HepG2 (cell line): ENCODE results near the gene EFCAB8. TPM values are rescaled to one million over a fixed set of nuclear protein-coding genes. Genes with fewer than 3 reads are reported as not detected.
A peak's percentile ranks its signal among the peaks of the same experiment; 100 is the strongest.

ENCODE experiments used
- ATF7-NPFF ChIP-seq: sonication (generic); formaldehyde crosslinking; IDR thresholded peaks from 2 replicates; pipeline ENCODE4 v1.8.1; 2023; ENCODE audit warnings: mild to moderate bottlenecking, low read depth, missing genetic modification reagents, moderate library complexity
- CCDC6 ChIP-seq: sonication (generic); formaldehyde crosslinking; IDR thresholded peaks from 2 replicates; pipeline ENCODE4 v1.8.1; 2022; ENCODE audit warnings: mild to moderate bottlenecking, missing genetic modification reagents, moderate library complexity
- CTCF ChIP-seq: sonication (generic); formaldehyde crosslinking; IDR thresholded peaks from 2 replicates; pipeline ENCODE4 v1.5.0; 2020; ENCODE audit warnings: mild to moderate bottlenecking, missing genetic modification reagents, moderate library complexity
- FOXA3 ChIP-seq: IDR thresholded peaks from 2 replicates; pipeline ENCODE4 v1.6.1; 2016; ENCODE audit warnings: missing genetic modification reagents, missing compliant biosample characterization
- FOXP4 ChIP-seq: sonication (generic); formaldehyde crosslinking; IDR thresholded peaks from 2 replicates; pipeline ENCODE4 v1.4.0; 2020; ENCODE audit warnings: missing genetic modification reagents
- KMT2B ChIP-seq: IDR thresholded peaks from 2 replicates; pipeline ENCODE4 v1.6.1; 2016; ENCODE audit warnings: missing genetic modification reagents, missing compliant biosample characterization
- MTERF4 ChIP-seq: sonication (generic); formaldehyde crosslinking; IDR thresholded peaks from 2 replicates; pipeline ENCODE4 v1.8.0; 2023; ENCODE audit warnings: mild to moderate bottlenecking, missing genetic modification reagents
- NFKB2 ChIP-seq: sonication (generic); formaldehyde crosslinking; IDR thresholded peaks from 2 replicates; pipeline ENCODE4 v1.4.0; 2020; ENCODE audit warnings: missing genetic modification reagents, borderline replicate concordance
- SNAPC5 ChIP-seq: sonication (generic); formaldehyde crosslinking; IDR thresholded peaks from 2 replicates; pipeline ENCODE4 v1.8.1; 2023; ENCODE audit warnings: mild to moderate bottlenecking, missing genetic modification reagents, borderline replicate concordance
- TARDBP ChIP-seq: sonication (generic); formaldehyde crosslinking; IDR thresholded peaks from 2 replicates; pipeline ENCODE4 v1.8.0; 2022; ENCODE audit warnings: mild to moderate bottlenecking, missing genetic modification reagents
- THYN1 ChIP-seq: sonication (generic); formaldehyde crosslinking; IDR thresholded peaks from 2 replicates; pipeline ENCODE4 v1.8.1; 2023; ENCODE audit warnings: low read depth, mild to moderate bottlenecking, moderate library complexity, missing genetic modification reagents, borderline replicate concordance
- TOE1 ChIP-seq: sonication (generic); formaldehyde crosslinking; IDR thresholded peaks from 2 replicates; pipeline ENCODE4 v1.4.0; 2020; ENCODE audit warnings: mild to moderate bottlenecking, missing genetic modification reagents
- ZFP36 ChIP-seq: fragments of 150-350 bp; IDR thresholded peaks from 2 replicates; pipeline ENCODE4 v1.6.1; 2018; ENCODE audit warnings: borderline replicate concordance, low read length, low read depth; ENCODE audit not compliant: partially characterized antibody
- ZFX ChIP-seq: sonication (generic); formaldehyde crosslinking; IDR thresholded peaks from 2 replicates; pipeline ENCODE4 v1.4.0; 2020; ENCODE audit warnings: mild to moderate bottlenecking, low read depth, missing genetic modification reagents, moderate library complexity
- ZMAT3 ChIP-seq: sonication (generic); formaldehyde crosslinking; conservative IDR thresholded peaks from 2 replicates; pipeline ENCODE4 v1.7.0; 2021; ENCODE audit warnings: missing genetic modification reagents
- ZNF230 ChIP-seq: sonication (generic); formaldehyde crosslinking; IDR thresholded peaks from 2 replicates; pipeline ENCODE4 v1.4.0; 2020; ENCODE audit warnings: mild to moderate bottlenecking, missing genetic modification reagents
- ZNF260 ChIP-seq: sonication (generic); formaldehyde crosslinking; IDR thresholded peaks from 2 replicates; pipeline ENCODE4 v1.4.0; 2020; ENCODE audit warnings: missing genetic modification reagents, low read depth, mild to moderate bottlenecking, borderline replicate concordance
- ZNF263 ChIP-seq: sonication (generic); formaldehyde crosslinking; IDR thresholded peaks from 2 replicates; pipeline ENCODE4 v1.4.0; 2020; ENCODE audit warnings: missing genetic modification reagents
- ZNF367 ChIP-seq: sonication (generic); formaldehyde crosslinking; IDR thresholded peaks from 2 replicates; pipeline ENCODE4 v1.4.0; 2020; ENCODE audit warnings: missing genetic modification reagents, borderline replicate concordance
- ZNF431 ChIP-seq: sonication (generic); formaldehyde crosslinking; IDR thresholded peaks from 2 replicates; pipeline ENCODE4 v1.9.0; 2022; ENCODE audit warnings: missing genetic modification reagents, low read depth, mild to moderate bottlenecking, borderline replicate concordance
- ZNF496 ChIP-seq: sonication (generic); formaldehyde crosslinking; IDR thresholded peaks from 2 replicates; pipeline ENCODE4 v1.8.1; 2023; ENCODE audit warnings: mild to moderate bottlenecking, moderate library complexity, missing genetic modification reagents; ENCODE audit not compliant: insufficient replicate concordance
- ZNF576 ChIP-seq: sonication (generic); formaldehyde crosslinking; IDR thresholded peaks from 2 replicates; pipeline ENCODE4 v1.4.0; 2020; ENCODE audit warnings: mild to moderate bottlenecking, missing genetic modification reagents
- ZNF746 ChIP-seq: sonication (generic); formaldehyde crosslinking; IDR thresholded peaks from 2 replicates; pipeline ENCODE4 v1.8.0; 2022; ENCODE audit warnings: mild to moderate bottlenecking, missing genetic modification reagents
- ZSCAN9 ChIP-seq: IDR thresholded peaks from 2 replicates; pipeline ENCODE4 v1.6.1; 2016; ENCODE audit warnings: borderline replicate concordance
- polyA plus RNA-seq, 8 experiments: library from polyadenylated mRNA; depleted of rRNA in 3 of 8; stranded (reverse) in 7 of 8; unstranded in 1 of 8; fragments of >200 nt; fragmentation: Illumina TruSeq in 4 of 8; extraction: Trizol in 4 of 8; gene quantifications; 2 replicates each; pipeline versions ENCODE4 v1.2.1 to v1.2.3, GENCODE V29; 2011 to 2016; ENCODE audit warnings: low read depth in 4 of 8, missing spikeins in 1 of 8, mixed read lengths in 1 of 8; ENCODE audit not compliant: insufficient read depth in 1 of 8
- total RNA-seq, 5 experiments: library from RNA; depleted of rRNA; stranded (reverse); fragments of >200 nt; fragmentation: Illumina TruSeq; extraction: Trizol; gene quantifications; 2 replicates each; pipeline ENCODE4 v1.2.3, GENCODE V29; 2016; ENCODE audit warnings: low read depth in 1 of 5

Gene EFCAB8
- total and polyA plus RNA-seq, 2 of the 13 experiments (the other 11 are each of a cell fraction or from before 2014, with no cell fraction given): 0.15 to 0.22 TPM

- TF ChIP-seq CTCF (CRISPR knock-in tag) (0 out of 2 replicates have a peak, but pooled peaks have one; percentile 9), CCDC6 (CRISPR knock-in tag) (peak; percentile 97), FOXP4 (CRISPR knock-in tag) (peak; percentile 95), FOXA3 (CRISPR knock-in tag) (peak; percentile 100), ZFP36 (no peak), ZNF576 (CRISPR knock-in tag) (no peak; the same call in 1 of the 2 replicates), SNAPC5 (peak; percentile 82; the same call in 1 of the 2 replicates), ZNF367 (CRISPR knock-in tag) (no peak), ATF7-NPFF (CRISPR knock-in tag) (peak; percentile 93), ZNF431 (peak; percentile 95; the same call in 1 of the 2 replicates), NFKB2 (CRISPR knock-in tag) (peak; percentile 75; the same call in 1 of the 2 replicates), ZNF746 (CRISPR knock-in tag) (peak; percentile 99), ZFX (CRISPR knock-in tag) (peak; percentile 96), ZNF496 (CRISPR knock-in tag) (no peak), ZNF260 (0 out of 2 replicates have a peak, but pooled peaks have one; percentile 57), THYN1 (peak; percentile 94; the same call in 1 of the 2 replicates), ZNF230 (CRISPR knock-in tag) (peak; percentile 99), MTERF4 (CRISPR knock-in tag) (peak; percentile 6), TOE1 (CRISPR knock-in tag) (no peak), ZMAT3 (no peak; the same call in 1 of the 2 replicates), KMT2B (0 out of 2 replicates have a peak, but pooled peaks have one; percentile 41), ZSCAN9 (CRISPR knock-in tag) (peak; percentile 99), ZNF263 (CRISPR knock-in tag) (peak; percentile 95), TARDBP (CRISPR knock-in tag) (peak; percentile 100)
Measured at GRCh38 chr20:33009214-33010132, 150.8 kb downstream of the EFCAB8 start (continued).
